Measurements from ENCODE around the gene GRK7. TPM values are rescaled to one million over a fixed set of nuclear protein-coding genes. Genes with fewer than 3 reads are reported as not detected.

Gene GRK7
- total and polyA plus RNA-seq, 2 of the 13 experiments (the other 11 are each of a cell fraction or from before 2014, with no cell fraction given), result not detected

GRCh38 chr3:141764045-141764444, 837 bp downstream of the GRK7 start (continued):
- TF ChIP-seq ZNF839 (CRISPR knock-in tag; IDR thresholded peaks at IDR 0.05; ENCODE audit: borderline replicate concordance), result no peak
- no peak for TF ChIP-seq ZSCAN30 (CRISPR knock-in tag; IDR thresholded peaks at IDR 0.05)
- no peak for TF ChIP-seq ZBTB3 (CRISPR knock-in tag; IDR thresholded peaks at IDR 0.05; ENCODE audit: borderline replicate concordance, low read depth)
- no peak for TF ChIP-seq ZNF777 (CRISPR knock-in tag; IDR thresholded peaks at IDR 0.05)
- TF ChIP-seq GLMP (CRISPR knock-in tag; IDR thresholded peaks at IDR 0.05; ENCODE audit: borderline replicate concordance), result no peak
- no peak for TF ChIP-seq CENPBD1 (CRISPR knock-in tag; IDR thresholded peaks at IDR 0.05; ENCODE audit: borderline replicate concordance, low read depth)
- no peak for TF ChIP-seq NFE2L1 (CRISPR knock-in tag; IDR thresholded peaks at IDR 0.05; ENCODE audit: borderline replicate concordance)
- TF ChIP-seq ZNF281 (CRISPR knock-in tag; IDR thresholded peaks at IDR 0.05; ENCODE audit: borderline replicate concordance), result no peak
- no peak for TF ChIP-seq ZNF674 (CRISPR knock-in tag; IDR thresholded peaks at IDR 0.05; ENCODE audit: low read depth)
- no peak for TF ChIP-seq ZNF296 (CRISPR knock-in tag; conservative IDR thresholded peaks at IDR 0.05)
